HG02981 (cell line): ENCODE measurements around the gene RIC1.
"Not testable (repeated sequence)": the region's sequence is repeated elsewhere in the genome, so short reads cannot be mapped to it uniquely, and the experiment has no call there.

Source experiments
- ATAC-seq: cut with Tn5 transposase; IDR thresholded peaks from one replicate; pipeline ENCODE4 v1.9.1; 2021; ENCODE audit warnings: mild to moderate bottlenecking, moderate library complexity; ENCODE audit not compliant: unreplicated experiment

RIC1 gene

DNA sequence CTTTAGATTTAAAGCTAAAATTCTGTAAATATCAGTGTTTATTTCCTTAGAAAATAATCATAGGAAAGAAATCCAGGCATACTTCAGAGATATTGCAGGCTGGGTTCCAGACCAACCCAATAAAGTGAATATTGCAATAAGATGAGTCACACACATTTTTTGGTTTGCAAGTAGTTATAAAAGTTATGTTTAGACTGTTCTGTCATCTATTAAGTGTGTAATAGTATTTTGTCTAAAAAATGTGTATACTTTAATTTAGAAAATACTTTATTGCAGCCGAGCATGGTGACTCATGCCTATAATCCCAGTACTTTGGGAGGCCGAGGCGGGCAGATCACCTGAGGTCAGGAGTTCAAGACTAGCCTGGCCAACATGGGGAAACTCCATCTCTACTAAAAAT lies 6.9 kb upstream of the RIC1 start:
- no peak for ATAC-seq

DNA sequence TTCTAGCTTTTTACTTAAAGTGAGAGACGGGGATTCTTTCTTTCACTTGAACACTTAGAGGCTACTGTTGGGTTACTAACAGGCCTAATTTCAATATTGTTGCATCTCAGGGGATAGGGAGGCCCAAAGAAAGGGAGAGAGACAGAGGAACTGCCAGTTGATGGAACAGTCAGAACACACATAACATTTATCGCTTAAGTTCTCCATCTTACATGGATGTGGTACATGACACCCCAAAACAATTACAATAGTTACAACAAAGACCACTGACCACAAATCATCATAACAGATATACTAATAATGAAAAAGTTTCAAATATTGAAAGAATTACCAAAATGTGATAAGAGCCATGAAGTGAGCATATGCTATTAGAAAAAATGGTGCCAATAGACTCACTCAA lies 4.3 kb upstream of the RIC1 start:
- no peak for ATAC-seq

DNA sequence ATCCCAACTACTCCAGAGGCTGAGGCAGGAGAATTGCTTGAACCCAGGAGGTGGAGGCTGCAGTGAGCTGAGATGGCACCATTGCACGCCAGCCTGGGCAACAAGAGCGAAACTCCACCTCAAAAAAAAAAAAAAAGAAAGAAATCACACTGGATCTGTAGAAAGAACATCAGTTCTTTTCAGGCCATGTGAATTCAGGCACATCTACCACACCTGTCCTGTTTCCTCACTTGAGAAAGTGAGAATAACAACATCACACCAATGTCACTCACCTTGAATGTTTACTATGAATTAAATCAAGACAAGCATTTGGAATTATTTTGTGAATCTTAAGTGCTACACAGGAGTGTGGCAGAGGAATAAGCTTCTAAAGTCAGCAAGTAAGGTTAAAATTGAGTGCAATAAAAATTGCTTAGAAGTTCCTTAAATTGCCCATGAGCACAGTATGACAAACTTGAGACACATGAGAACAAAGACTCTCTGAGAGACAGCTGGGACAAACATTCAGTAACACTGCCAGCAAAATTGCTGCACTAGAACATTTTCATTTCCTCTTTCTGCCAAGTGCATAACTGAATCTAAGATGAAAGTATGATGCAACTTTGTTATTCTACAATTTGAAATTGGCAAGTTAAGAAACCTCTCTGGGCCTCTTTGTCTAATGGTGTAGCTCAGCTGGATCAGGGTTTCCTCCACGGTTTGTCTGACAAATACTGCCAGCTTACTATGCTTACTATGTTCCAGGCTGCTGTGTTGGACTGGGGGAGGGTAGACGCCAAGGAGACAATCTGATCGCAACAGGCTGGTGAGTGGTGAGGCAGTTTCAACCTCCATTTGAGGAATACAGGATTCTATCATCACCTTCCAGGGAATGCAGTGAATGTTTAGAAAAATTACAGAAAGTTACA lies 1.9 kb upstream of the RIC1 start:
- peak; percentile 44 for ATAC-seq

DNA sequence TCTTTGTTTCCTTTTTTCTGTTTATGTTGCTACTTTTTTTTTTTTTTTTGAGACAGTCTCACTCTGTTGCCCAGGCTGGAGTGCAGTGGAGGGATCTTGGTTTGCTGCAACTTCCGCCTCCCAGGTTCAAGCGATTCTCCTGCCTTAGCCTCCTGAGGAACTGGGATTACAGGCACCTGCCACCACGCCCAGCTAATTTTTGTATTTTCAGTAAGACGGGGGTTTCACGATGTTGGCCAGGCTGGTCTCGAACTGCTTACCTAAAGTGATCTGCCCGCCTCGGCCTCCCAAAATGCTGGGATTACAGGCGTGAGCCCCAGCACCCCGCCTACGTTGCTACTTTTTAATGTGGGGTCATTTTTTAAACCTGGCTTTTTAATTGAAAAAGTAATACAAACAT lies 1.2 kb upstream of the RIC1 start:
- not testable (repeated sequence) for ATAC-seq

DNA sequence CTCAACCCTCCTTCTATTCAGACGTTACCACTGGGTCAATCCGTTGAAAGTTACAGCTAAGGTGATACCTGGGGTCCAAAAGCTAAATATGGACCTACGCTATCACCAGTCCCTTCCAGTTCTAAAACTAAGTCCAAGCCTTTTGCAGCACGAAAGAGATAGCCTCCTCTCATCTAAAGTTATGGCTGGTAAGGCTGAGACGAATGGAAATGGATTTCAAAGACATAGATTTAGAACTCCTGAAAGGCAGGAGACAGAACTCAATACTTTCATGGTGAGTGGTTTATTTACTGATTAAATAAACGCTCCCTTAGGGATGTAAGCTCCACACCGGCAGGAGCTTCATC lies 751 bp upstream of the RIC1 start:
- ATAC-seq = no peak

DNA sequence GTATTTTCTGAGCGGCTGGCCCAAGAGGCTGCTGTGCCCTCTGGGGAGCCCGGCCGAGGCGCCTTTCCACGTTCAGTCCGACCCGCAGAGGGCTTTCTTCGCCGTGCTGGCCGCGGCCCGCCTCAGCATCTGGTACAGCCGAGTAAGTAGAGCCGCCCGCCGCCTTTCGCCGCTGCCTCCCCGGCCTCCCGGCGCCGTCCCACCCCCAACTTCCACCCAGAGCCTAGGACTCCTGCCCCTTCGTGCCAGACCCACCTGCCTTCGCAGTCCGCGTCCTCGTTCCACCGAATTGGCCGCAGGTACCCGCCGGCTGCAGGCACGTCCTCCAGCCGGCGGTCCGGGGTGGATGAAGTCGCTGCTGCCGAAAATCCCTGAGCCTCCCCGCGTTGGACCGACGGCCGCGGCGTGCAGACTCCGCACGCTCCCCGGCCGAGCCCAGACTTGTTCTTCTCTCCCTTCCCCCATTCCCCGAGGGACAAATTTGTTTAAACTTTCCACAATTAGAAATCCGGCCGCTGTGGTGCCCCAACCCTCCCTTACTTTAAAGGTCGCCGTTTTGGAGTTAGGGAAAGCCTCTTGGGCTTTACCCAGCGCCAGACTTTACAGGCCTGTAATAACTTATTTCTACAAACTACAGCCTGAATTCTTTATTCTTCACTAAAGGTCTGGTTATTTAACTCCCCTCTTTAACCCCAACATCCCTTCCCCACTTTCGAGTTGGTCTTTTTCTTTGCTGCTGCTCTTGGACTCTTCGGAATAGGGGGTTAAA lies 589 bp downstream of the RIC1 start:
- ATAC-seq = peak; percentile 5

DNA sequence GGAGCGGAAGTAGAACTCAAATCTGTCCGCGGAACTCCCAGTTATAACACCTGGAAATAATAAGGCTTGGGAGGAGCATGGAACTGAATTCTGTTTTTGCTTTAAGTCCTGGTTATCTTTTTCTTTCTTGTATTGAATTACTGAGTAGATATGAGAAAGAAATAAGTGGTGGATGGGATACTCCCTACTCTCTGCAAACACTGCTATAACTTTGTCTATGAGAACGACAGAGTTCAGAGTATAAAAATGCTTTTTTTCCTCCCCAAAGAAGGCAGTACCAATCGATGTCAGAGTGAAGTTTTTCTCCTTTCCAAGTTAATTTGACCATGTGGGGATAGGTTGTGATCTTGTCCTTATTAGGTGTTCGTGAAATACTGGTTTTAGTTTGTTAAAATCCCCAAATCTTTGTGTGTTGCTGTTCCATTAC lies 1.2 kb downstream of the RIC1 start:
- ATAC-seq = no peak

DNA sequence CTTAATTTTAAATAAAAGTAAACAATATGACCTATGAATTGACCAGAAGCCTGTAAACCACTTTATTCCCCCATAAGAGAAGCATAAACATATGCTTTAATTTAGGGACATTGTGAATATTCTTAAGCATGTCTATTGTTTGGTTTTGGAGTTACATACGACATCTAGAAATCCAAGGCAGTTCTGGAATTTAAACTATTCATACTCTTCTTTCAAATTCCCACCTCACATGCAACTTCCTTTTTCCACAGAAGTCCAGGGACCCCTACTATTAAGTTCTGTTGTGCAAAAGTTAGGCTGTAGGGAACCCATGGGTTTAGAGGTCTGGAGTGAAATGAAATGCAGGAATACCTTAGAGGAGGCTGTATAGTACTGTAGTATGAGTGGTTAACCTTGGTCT lies 2.1 kb downstream of the RIC1 start:
- ATAC-seq = no peak

DNA sequence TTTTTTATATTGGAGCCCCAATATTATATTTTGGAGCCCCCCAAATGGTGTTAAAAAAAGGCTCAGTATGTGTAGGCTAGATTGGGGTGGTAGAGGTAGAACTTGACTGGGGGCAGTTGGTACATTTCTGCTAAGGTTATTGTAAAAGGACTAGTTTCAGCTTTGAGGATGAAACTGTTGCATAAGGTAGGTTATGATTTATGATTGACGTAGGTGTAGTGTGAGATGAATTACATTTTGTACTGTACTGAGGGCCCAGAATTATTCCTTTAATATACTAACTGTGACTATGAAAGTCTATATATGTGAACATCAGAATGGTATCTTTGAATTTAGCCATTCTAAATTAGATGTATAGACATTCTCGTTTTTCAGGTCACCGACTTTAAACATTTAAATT lies 3.6 kb downstream of the RIC1 start:
- no peak for ATAC-seq

DNA sequence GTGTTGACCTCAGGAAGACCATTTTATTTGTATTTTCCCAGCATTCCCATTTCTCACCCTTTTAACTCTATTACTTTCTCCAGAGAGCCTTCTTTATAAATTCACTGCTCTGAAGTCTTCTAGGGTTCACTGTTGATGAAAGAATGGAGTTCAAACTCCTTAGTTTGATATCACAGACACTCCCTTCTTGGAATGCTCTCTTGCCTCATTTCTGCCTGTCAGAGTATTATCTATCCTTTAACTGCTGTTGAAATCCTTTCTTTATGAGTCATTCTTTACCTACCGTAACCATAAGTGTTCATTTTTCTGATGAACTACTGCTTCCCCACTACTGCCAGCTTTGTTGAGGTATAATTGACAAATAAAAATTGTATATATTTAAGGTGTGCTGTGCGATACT lies 4.3 kb downstream of the RIC1 start:
- no peak for ATAC-seq

DNA sequence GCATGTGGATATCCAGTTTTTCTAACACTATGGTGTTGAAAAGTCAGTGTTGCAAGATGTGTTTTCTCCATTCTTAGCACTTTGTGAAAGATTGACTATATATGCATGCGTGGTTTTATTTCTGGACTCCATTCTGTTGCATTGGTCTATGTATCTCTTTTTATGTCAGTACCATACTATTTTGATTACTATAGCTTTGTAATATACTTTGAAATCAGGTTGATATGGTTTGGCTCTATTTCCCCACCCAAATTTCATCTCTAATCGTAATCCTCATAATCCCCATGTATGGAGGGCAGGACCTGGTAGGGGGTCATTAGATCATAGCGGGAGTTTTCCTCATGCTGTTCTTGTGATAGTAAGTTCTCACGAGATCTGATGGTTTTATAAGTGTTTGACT lies 6.5 kb downstream of the RIC1 start:
- ATAC-seq = no peak

DNA sequence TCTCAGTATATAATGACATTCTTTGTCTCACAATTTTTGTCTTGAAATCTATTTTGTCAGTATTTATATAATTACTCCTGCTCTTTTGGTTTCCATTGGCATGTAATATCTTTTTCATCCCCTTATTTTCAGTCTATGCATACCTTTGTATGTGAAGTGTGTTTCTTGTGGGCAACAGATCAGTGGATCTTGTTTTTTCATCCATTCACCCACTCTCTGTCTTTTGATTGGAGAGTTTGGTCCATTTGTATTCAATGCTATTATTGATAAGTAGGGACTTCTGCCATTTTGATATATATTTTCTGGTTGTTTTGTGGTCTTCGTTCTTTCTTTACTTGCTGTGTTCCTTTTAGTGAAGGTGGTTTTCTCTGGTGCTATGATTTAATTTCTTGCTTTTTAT lies 10.9 kb downstream of the RIC1 start:
- ATAC-seq = no peak

DNA sequence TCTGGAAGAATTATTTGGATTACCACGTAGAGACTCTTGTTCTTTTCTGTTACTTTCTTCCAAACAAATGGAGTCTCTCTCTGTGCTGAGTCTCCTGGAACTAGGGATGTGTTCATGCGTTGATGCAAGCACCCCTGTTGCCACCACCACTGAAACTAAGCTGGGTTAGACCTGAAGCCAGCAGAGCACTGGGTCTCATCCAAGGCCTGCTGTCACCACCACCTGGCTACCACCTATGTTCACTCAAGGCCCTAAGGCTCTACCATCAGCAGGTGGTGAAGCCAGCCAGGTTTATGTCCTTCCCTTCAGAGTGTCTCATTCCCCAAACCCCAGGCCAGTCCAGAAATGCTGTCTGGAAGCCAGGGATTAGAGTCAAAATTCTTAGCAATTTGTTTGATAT lies 13.3 kb downstream of the RIC1 start:
- no peak for ATAC-seq

DNA sequence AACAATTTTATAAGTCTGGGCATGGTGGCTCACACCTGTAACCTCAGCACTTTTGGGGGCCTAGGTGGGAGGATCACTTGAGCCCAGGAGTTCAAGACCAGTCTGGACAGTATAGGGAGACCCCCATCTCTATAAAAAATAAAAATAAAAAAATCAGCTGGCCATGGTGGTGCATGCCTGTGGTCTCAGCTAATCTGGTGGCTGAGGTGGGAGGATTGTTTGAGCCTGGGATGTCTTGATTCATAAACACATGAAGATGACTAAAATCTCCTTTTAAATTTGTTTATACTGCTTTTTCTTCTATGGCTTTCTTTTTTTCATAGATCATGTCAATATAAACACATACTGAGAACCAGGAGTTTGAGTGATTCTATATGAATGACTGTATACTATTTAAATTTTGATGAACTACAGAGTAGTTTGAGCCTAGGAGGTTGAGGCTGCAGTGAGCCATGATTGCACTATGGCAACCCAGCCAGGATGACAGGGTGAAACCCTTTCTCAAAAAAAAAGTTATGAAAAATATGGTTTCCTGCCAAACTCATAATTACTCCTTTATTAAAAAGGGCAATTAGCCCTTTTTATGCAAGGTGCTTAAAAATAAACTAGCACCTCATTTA lies 14.2 kb downstream of the RIC1 start:
- ATAC-seq = no peak

DNA sequence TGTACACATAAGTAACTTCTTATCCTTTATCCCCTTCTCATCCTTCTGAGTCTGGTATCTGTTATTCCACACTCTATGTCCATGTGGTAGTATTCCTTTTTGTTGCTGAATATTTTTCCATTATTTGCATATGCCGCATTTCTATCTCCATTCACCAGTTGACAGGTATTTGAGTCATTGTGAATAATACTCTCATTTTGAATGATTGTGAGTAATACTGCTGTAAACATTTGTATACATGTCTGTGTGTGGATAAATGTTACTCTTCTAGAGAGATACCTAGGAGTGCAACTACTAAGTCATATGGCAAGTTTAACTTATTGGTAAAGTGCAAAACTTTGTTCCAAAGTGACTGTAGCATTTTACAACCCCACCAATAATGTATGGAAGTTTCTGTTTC lies 15.6 kb downstream of the RIC1 start:
- ATAC-seq = no peak

DNA sequence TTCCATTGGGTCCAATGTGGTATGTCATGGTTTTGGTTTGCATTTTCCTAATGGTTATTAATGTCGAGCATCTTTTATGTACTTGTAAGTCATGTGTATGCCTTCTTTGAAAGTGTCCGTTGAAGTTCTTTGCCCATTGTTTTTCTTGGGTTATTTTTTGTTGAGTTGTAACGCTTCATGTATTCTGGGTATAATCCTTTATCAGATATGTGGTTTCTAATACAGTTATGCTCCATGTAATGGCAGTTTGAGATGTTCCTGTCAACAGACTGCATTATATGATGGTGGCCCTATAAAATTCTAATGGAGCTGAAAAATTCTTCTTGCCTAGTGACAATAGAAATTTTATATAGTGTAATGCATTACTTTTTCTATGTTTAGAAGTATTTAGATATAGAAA lies 17.2 kb downstream of the RIC1 start:
- ATAC-seq = no peak

DNA sequence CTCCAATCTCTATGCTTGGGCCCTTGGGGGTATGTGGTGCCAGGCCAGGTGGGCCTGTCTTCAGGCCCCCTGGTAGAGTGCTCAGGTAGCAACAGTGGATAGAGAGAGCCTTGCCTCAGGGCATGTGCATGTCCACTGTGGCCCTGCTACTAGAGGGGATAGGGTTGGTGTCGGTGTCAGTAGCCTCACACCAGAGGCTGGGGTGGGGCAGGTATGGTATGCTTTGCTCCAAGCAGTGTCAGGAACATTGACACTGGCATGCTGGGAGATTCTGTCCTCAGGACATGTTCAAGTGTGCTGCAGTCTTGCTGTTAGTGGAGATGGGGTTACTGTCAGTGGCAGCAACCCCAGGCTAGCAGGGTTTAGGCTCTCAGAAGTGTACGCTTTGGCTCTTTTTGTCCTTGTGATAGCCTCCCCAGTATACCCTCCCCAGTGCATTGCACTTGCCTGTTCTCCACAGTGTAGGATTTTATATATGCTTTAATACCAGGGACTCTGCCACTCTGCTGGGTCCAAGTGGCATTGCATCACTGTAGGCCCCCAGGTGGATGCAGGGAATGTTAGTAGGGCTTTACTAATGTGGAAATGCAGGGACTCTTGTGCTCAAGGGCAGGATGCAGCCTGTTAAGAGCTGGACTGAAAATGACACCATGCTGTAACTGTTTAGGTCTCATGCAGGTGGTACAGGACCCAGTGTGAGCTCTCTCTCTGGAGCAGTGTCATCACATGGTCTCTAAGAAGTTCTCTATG lies 21.6 kb downstream of the RIC1 start:
- ATAC-seq = no peak

DNA sequence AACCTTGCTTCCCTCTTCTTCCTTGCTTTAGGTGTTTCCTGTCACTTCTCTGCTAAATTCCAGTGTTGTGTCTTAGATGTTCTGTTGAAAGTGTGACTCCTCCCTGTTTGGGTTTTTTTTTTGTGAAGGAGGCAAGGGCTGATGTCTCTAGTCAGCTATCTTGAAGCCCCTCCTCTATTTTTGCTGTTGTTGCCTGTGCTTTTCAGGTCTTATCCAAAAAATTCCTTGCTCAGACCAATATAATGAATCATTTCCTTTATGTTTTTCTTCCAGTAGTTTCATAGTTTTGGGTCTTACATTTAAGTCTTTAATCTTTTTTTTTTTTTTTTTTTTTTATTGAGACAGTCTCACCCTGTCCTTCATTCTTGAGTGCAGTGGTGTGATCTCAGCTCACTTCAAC lies 22.3 kb downstream of the RIC1 start:
- no peak for ATAC-seq

DNA sequence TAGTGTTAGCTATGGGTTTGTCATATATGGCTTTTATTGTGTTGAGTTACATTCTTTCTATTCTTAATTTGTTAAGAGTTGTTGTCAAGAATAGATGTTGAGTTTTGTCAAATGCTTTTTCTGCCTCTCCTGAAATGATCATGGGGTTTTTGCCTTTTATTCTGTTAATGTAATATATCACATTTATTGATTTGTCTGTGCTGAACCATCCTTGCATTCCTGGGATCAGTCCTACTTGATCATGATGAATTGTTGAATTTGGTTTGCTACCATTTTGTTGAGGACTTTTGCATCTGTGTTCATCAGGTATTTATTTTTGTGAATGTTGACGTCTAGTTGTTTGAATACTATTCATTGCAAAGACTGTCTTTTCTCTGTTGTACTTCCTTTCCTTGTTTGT lies 23.9 kb downstream of the RIC1 start:
- no peak for ATAC-seq

DNA sequence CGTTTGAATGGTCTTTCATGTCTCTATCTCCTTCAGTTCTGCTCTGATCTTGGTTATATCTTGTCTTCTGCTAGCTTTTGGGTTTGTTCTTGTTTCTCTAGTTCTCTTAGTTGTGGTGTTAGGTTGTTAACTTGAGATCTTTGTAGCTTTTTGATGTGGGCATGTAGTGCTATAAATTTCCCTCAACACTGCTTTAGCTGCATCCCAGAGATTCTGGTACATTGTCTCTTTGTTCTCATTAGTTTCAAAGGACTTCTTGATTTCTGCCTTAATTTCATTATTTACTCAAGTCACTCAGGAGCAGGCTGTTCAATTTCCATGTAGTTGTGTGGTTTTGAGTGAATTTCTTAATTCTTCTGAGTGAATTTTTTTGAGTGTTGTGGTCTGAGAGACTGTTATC lies 33.9 kb downstream of the RIC1 start:
- ATAC-seq = not testable (repeated sequence)

DNA sequence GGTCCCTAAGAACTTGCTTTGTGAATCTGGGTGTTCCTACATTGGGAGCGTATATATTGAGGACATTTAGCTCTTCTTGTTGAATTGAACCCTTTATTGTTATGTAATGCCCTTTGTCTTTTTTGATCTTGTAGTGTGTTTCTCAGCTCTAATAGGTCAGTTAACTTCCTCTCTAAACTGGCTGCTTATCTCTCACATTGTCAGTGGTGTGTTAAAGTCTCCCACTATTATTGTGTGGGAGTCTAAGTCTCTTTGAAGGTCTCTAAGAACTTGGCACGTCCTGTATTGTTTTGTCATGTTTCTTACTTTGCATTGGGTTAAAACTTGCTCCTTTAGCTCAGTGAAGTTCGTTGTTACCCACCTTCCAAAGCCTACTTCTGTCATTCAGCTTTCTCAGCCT lies 36.2 kb downstream of the RIC1 start:
- no peak for ATAC-seq
